ENCODE results near the gene ADH5. TPM values are rescaled to one million over a fixed set of nuclear protein-coding genes. Genes with fewer than 3 reads are reported as not detected.

Gene ADH5
- 163 TPM for total RNA-seq (2021; ENCODE audit: unreplicated experiment)
- 96.5 and 135 TPM in 2 replicates for polyA plus RNA-seq (2012)
- Bru-seq, nascent RNA: percentile 91 among the genes with signal in this experiment
- BruChase-seq, experiment 1, labeled RNA remaining after a 6-hour chase: percentile 95 among the genes with signal in this experiment
- percentile 89 among the genes with signal in this experiment for BruChase-seq, experiment 2, labeled RNA remaining after a 2-hour chase
- long read RNA-seq, transcript ADH5-201 (9 exons, 2,615 nt): major isoform, 93 of 122 reads
- long read RNA-seq, partial matches to known transcripts: 19 of 122 reads
- long read RNA-seq, other reads (novel, unspliced or antisense): 9 of 122 reads

GRCh38 chr4:99088481-99089365 is at the start of gene ADH5:
ADH5 (minus strand) TSS chr4:99088788; CDS start chr4:99088700, 88 bp downstream.
- TSS peak; percentile 90 for BruUV-seq (replicated peaks)
- Histone ChIP-seq H2AFZ (ENCODE audit: low read depth, low read length, poor library complexity, severe bottlenecking) (peak within 1 kb of the TSS; percentile 76), H3K9ac (ENCODE audit: low read length) (peak within 1 kb of the TSS; percentile 90), H3K4me2 (ENCODE audit: low read length) (peak within 1 kb of the TSS; percentile 97), H3K27ac (ENCODE audit: low read depth, low read length) (peak within 1 kb of the TSS; percentile 66), H3K9me3 (ENCODE audit: control insufficient read depth in 1 of 2, insufficient read depth in 1 of 2, low read depth in 1 of 2, low read length in 2 of 2) (no peaks in the 10 kb centered on the region), H3K27me3 (ENCODE audit: insufficient read depth, low read length) (no peaks in the 10 kb centered on the region), H3K4me3 (replicated peaks in 1 of 2; ENCODE audit: low read depth in 1 of 2, low read length in 2 of 2) (peak within 1 kb of the TSS; percentile 77 to 90), H3K4me1 (ENCODE audit: control insufficient read depth in 1 of 2, insufficient read depth in 2 of 2, low read length in 2 of 2) (peaks cover 4 to 14% of the 10 kb centered on the region in 2 experiments; a peak in 3 of 4 replicates), H3K36me3 (ENCODE audit: control insufficient read depth in 1 of 2, insufficient read depth in 2 of 2, low read length in 2 of 2) (peaks cover 10 to 14% of the 10 kb centered on the region in 2 experiments; a peak in 2 of 4 replicates), H4K20me1 (ENCODE audit: insufficient read depth) (no peaks in the 10 kb centered on the region), H3K9me2 (ENCODE audit: insufficient read depth) (no peaks in the 10 kb centered on the region), H3K79me2 (ENCODE audit: insufficient read depth, low read length) (peaks cover 53% of the 10 kb centered on the region)
- ChIA-PET CTCF (no interaction called here), POLR2A (interaction anchor here (0.7 kb wide), 1 partner anchor 1757 kb away, joined by 3 read pairs; no protein-coding TSS in a partner anchor), RAD21 (ENCODE audit: low non-redundant PET in 1 of 2, low total read pairs in 2 of 2, uncharacterized antibody in 2 of 2, unreplicated experiment in 2 of 2) (no interaction called here)
- DNase-seq (ENCODE audit: low read depth, low spot score): peak; percentile 76
- ATAC-seq: peak; percentile 93
- intact Hi-C loops (cut with micrococcal nuclease): no loop called here
- TF ChIP-seq CBX3 (IDR thresholded peaks at IDR 0.05; ENCODE audit: low read depth) (0 out of 2 replicates have a peak, but pooled peaks have one; percentile 63), ELF1 (IDR thresholded peaks at IDR 0.05; ENCODE audit: borderline replicate concordance, low read depth) (no peak), JUND (IDR thresholded peaks at IDR 0.05) (no peak), YY1 (IDR thresholded peaks at IDR 0.05; ENCODE audit: extremely low read depth, insufficient replicate concordance, low read depth, low read length) (peak; percentile 91), SP1 (IDR thresholded peaks at IDR 0.05; ENCODE audit: low read depth) (peak; percentile 47; the same call in 1 of the 2 replicates), EZH2phosphoT487 (IDR thresholded peaks at IDR 0.05; ENCODE audit: borderline replicate concordance) (no peak), ZFX (IDR thresholded peaks at IDR 0.05) (peak; percentile 42; the same call in 1 of the 2 replicates), SIN3A (IDR thresholded peaks at IDR 0.05; ENCODE audit: low read depth) (peak; percentile 79), POLR2AphosphoS5 (IDR thresholded peaks at IDR 0.05; ENCODE audit: low read depth, low read length) (peak; percentile 95), EZH2 (IDR thresholded peaks at IDR 0.05) (no peak), CTCF (IDR thresholded peaks at IDR 0.05 in 2 of 3, conservative IDR thresholded peaks at IDR 0.05 in 1 of 3; ENCODE audit: borderline replicate concordance in 1 of 3, insufficient read depth in 1 of 3, low read depth in 2 of 3, low read length in 2 of 3) (no peak), POLR2A (IDR thresholded peaks at IDR 0.05; ENCODE audit: borderline replicate concordance, extremely low read depth, insufficient read depth, insufficient read length) (peak; percentile 97), FOSL1 (IDR thresholded peaks at IDR 0.05; ENCODE audit: low read depth) (no peak), RAD21 (IDR thresholded peaks at IDR 0.05; ENCODE audit: low read depth) (no peak), ZBTB33 (IDR thresholded peaks at IDR 0.05; ENCODE audit: extremely low read depth, insufficient replicate concordance, low read length) (peak; percentile 58), ZNF274 (IDR thresholded peaks at IDR 0.05; ENCODE audit: low read depth, low read length) (no peak), SRF (IDR thresholded peaks at IDR 0.05; ENCODE audit: low read depth) (no peak), TCF7L2 (IDR thresholded peaks at IDR 0.05; ENCODE audit: borderline replicate concordance, extremely low read depth, insufficient read depth, insufficient read length) (no peak), EGR1 (IDR thresholded peaks at IDR 0.05; ENCODE audit: low read depth) (no peak), MAX (IDR thresholded peaks at IDR 0.05) (peak; percentile 86)

Measured in HCT116 (cell line).